PFSK-1 (cell line): ENCODE data around the gene OLIG2. TPM values are rescaled to one million over a fixed set of nuclear protein-coding genes. Genes with fewer than 3 reads are reported as not detected.

Experiments
- FOXP2 ChIP-seq: optimal IDR thresholded peaks from 2 replicates; pipeline ENCODE3; 2011; ENCODE audit warnings: borderline replicate concordance, control low read depth, inconsistent platforms; ENCODE audit not compliant: insufficient read depth; ENCODE audit errors: extremely low read length, extremely low read depth
- POLR2AphosphoS5 ChIP-seq: IDR thresholded peaks from 2 replicates; pipeline ENCODE4 v1.6.1; 2012; ENCODE audit warnings: low read depth, mild to moderate bottlenecking, control low read depth, low read length, moderate library complexity
- SIN3A ChIP-seq: IDR thresholded peaks from 2 replicates; pipeline ENCODE4 v1.6.1; 2012; ENCODE audit warnings: mild to moderate bottlenecking, low read length, moderate library complexity, borderline replicate concordance; ENCODE audit not compliant: insufficient read depth
- TAF1 ChIP-seq: IDR thresholded peaks from 2 replicates; pipeline ENCODE4 v1.6.1; 2012; ENCODE audit warnings: low read length, control low read depth, borderline replicate concordance; ENCODE audit not compliant: insufficient read depth
- polyA plus RNA-seq: library from polyadenylated mRNA; unstranded; fragments of >200 nt; gene quantifications from one replicate; pipeline ENCODE4 v1.2.1, GENCODE V29; 2012; ENCODE audit warnings: low read depth, missing spikeins; ENCODE audit not compliant: insufficient read length
- TF ChIP-seq, protein P1 (sequence below), 2 experiments: IDR thresholded peaks; 2 replicates each; pipeline versions ENCODE4 v1.6.1 to v1.8.0; 2011 to 2012; ENCODE audit warnings: low read depth in 2 of 2, low read length in 2 of 2, control low read depth in 1 of 2, inconsistent platforms in 1 of 2, mild to moderate bottlenecking in 1 of 2, moderate library complexity in 1 of 2; ENCODE audit not compliant: insufficient read depth in 1 of 2

Gene OLIG2
- polyA plus RNA-seq, result 26.3 TPM

DNA sequence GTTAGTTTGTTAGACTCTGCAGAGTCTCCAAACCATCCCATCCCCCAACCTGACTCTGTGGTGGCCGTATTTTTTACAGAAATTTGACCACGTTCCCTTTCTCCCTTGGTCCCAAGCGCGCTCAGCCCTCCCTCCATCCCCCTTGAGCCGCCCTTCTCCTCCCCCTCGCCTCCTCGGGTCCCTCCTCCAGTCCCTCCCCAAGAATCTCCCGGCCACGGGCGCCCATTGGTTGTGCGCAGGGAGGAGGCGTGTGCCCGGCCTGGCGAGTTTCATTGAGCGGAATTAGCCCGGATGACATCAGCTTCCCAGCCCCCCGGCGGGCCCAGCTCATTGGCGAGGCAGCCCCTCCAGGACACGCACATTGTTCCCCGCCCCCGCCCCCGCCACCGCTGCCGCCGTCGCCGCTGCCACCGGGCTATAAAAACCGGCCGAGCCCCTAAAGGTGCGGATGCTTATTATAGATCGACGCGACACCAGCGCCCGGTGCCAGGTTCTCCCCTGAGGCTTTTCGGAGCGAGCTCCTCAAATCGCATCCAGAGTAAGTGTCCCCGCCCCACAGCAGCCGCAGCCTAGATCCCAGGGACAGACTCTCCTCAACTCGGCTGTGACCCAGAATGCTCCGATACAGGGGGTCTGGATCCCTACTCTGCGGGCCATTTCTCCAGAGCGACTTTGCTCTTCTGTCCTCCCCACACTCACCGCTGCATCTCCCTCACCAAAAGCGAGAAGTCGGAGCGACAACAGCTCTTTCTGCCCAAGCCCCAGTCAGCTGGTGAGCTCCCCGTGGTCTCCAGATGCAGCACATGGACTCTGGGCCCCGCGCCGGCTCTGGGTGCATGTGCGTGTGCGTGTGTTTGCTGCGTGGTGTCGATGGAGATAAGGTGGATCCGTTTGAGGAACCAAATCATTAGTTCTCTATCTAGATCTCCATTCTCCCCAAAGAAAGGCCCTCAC, at the start of gene OLIG2:
OLIG2 (plus strand) TSS at position 447 of the 954 bp plus-strand sequence. CDS start 928 bp downstream, outside the sequence.
- TF ChIP-seq TAF1 (no peak), POLR2AphosphoS5 (peak; percentile 61; the same call in 1 of the 2 replicates), FOXP2 (no peak)

DNA sequence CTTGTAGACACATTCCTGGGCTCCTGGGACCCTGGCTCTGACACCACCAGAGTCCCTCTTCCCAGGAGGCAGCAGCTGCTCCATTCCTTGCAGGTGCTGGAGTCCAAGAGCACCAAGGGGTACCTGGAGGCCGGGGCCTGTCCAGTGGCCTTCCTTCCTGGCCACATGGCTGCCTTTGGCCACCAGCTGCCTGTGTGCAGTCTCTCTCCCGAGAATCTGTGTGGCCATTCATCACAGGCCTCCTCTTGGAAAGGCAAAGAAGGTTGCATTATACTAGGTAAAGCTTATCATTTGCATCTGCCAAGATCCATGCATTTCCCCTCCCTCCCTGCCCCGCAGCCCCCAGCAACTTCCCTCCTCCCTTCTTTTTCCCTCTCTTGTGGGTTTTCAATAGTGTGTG, 48.9 kb upstream of the OLIG2 start:
- TF ChIP-seq, protein P1, sequence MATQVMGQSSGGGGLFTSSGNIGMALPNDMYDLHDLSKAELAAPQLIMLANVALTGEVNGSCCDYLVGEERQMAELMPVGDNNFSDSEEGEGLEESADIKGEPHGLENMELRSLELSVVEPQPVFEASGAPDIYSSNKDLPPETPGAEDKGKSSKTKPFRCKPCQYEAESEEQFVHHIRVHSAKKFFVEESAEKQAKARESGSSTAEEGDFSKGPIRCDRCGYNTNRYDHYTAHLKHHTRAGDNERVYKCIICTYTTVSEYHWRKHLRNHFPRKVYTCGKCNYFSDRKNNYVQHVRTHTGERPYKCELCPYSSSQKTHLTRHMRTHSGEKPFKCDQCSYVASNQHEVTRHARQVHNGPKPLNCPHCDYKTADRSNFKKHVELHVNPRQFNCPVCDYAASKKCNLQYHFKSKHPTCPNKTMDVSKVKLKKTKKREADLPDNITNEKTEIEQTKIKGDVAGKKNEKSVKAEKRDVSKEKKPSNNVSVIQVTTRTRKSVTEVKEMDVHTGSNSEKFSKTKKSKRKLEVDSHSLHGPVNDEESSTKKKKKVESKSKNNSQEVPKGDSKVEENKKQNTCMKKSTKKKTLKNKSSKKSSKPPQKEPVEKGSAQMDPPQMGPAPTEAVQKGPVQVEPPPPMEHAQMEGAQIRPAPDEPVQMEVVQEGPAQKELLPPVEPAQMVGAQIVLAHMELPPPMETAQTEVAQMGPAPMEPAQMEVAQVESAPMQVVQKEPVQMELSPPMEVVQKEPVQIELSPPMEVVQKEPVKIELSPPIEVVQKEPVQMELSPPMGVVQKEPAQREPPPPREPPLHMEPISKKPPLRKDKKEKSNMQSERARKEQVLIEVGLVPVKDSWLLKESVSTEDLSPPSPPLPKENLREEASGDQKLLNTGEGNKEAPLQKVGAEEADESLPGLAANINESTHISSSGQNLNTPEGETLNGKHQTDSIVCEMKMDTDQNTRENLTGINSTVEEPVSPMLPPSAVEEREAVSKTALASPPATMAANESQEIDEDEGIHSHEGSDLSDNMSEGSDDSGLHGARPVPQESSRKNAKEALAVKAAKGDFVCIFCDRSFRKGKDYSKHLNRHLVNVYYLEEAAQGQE (IDR thresholded peaks at IDR 0.05; ENCODE audit: insufficient read depth in 1 of 2, low read depth in 2 of 2, low read length in 2 of 2), result no peak
- TF ChIP-seq FOXP2, result no peak
- TF ChIP-seq POLR2AphosphoS5, result no peak
- no peak for TF ChIP-seq SIN3A
- no peak for TF ChIP-seq TAF1

DNA sequence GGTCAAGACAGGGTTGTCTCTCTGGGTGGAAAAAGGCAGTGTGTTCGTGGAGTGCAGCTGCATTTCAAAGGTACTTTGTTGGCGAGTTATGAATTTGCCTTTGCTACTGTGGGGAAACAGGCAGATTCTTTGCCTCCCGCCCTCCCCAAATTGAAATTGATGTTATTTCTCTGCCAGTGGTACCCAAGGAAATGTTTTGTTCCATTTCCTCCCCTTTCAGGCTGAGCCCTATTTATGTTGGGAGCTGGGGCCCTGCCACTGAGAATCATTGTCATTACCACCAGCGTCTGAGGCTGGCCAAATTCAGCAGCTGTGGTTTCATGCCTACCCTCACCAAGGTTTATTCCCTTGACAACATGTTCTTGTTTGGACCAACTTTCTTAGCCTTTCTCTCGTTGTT, 48.5 kb upstream of the OLIG2 start:
- TF ChIP-seq TAF1, result no peak
- TF ChIP-seq, protein P1 (IDR thresholded peaks at IDR 0.05; ENCODE audit: insufficient read depth in 1 of 2, low read depth in 2 of 2, low read length in 2 of 2), result no peak
- no peak for TF ChIP-seq POLR2AphosphoS5
- TF ChIP-seq FOXP2, result no peak
- no peak for TF ChIP-seq SIN3A

- no peak for TF ChIP-seq POLR2AphosphoS5
- TF ChIP-seq FOXP2, result no peak
- no peak for TF ChIP-seq SIN3A
- TF ChIP-seq, protein P1 (IDR thresholded peaks at IDR 0.05; ENCODE audit: insufficient read depth in 1 of 2, low read depth in 2 of 2, low read length in 2 of 2), result no peak
- TF ChIP-seq TAF1, result no peak
Measured at GRCh38 chr21:32978331-32979270, 47.1 kb upstream of the OLIG2 start.
